DND-41 (cell line): Measurements from ENCODE around the gene PARL.

ENCODE experiments used
- CTCF ChIP-seq: IDR thresholded peaks from 2 replicates; pipeline ENCODE4 v1.5.1; 2012; ENCODE audit warnings: borderline replicate concordance, low read length, moderate library complexity, mild to moderate bottlenecking; ENCODE audit not compliant: poor library complexity, severe bottlenecking; ENCODE audit errors: extremely low read depth
- EZH2 ChIP-seq: IDR thresholded peaks from 3 replicates; pipeline ENCODE4 v1.6.1; 2012; ENCODE audit warnings: borderline replicate concordance, low read depth, mild to moderate bottlenecking, moderate library complexity, low read length, inconsistent platforms; ENCODE audit not compliant: severe bottlenecking

GRCh38 chr3:183920416-183920815 is 35.7 kb upstream of the PARL start:
- TF ChIP-seq CTCF (no peak), EZH2 (no peak)
